Caco-2 (cell line): ENCODE measurements around the gene CCDC28A. TPM values are rescaled to one million over a fixed set of nuclear protein-coding genes. Genes with fewer than 3 reads are reported as not detected.
A peak's percentile ranks its signal among the peaks of the same experiment; 100 is the strongest.

Experiments
- BruUV-seq: library from RNA; stranded (reverse); fragments of 400-500 nt; replicated peaks from 2 replicates; lab custom pipeline; 2021; lab: Mats Ljungman, UMichigan
- CTCF ChIA-PET: fragments of 300-600 bp; sonication (Branson Sonifier 250); formaldehyde crosslinking; loops from one replicate; lab custom pipeline; 2022; ENCODE audit warnings: antibody characterized with exemption; lab: Charles Lee
- POLR2A ChIA-PET: fragments of 300-600 bp; sonication (Branson Sonifier 250); formaldehyde crosslinking; loops from one replicate; lab custom pipeline; 2022; ENCODE audit warnings: antibody characterized with exemption; lab: Charles Lee
- DNase-seq, 2 experiments: peaks; one replicate each; pipeline versions ENCODE4 v3.0.0 to v3.0.0-alpha.2; 2020 to 2022
- H3K27me3 ChIP-seq: replicated peaks from 2 replicates; pipeline ENCODE4 v1.6.0; 2011; ENCODE audit warnings: low read length; ENCODE audit not compliant: control insufficient read depth, insufficient read depth
- H3K36me3 ChIP-seq: 2 replicates; pipeline ENCODE4 v1.5.1; 2011; ENCODE audit warnings: low read length; ENCODE audit not compliant: control insufficient read depth, insufficient read depth
- H3K4me1 ChIP-seq: fragments of 250-450 bp; sonication (Bioruptor Pico); 2 replicates; pipeline ENCODE4 v1.5.1; 2020; ENCODE audit warnings: mild to moderate bottlenecking
- H3K4me3 ChIP-seq: 2 replicates; pipeline ENCODE4 v1.5.1; 2011; ENCODE audit warnings: low read depth, mild to moderate bottlenecking, control low read depth, low read length
- H3K9me3 ChIP-seq: fragments of 250-450 bp; sonication (Bioruptor Pico); 2 replicates; pipeline ENCODE4 v1.5.1; 2020; ENCODE audit warnings: mild to moderate bottlenecking, moderate library complexity
- H3K27ac Mint-ChIP-seq: one replicate; pipeline ENCODE4 v1.8.0; 2022; ENCODE audit warnings: mixed read lengths; ENCODE audit not compliant: unreplicated experiment
- H3K27me3 Mint-ChIP-seq: one replicate; pipeline ENCODE4 v1.8.0; 2022; ENCODE audit warnings: mixed read lengths; ENCODE audit not compliant: insufficient read depth, unreplicated experiment
- H3K36me3 Mint-ChIP-seq: one replicate; pipeline ENCODE4 v1.8.0; 2022; ENCODE audit warnings: mild to moderate bottlenecking, mixed read lengths; ENCODE audit not compliant: insufficient read depth, unreplicated experiment
- H3K4me1 Mint-ChIP-seq: one replicate; pipeline ENCODE4 v1.8.0; 2022; ENCODE audit warnings: low read depth, mixed read lengths; ENCODE audit not compliant: unreplicated experiment
- H3K4me3 Mint-ChIP-seq: one replicate; pipeline ENCODE4 v1.8.0; 2022; ENCODE audit warnings: mild to moderate bottlenecking, moderate library complexity, mixed read lengths; ENCODE audit not compliant: unreplicated experiment
- H3K9me3 Mint-ChIP-seq: one replicate; pipeline ENCODE4 v1.8.0; 2022; ENCODE audit warnings: mixed read lengths; ENCODE audit not compliant: unreplicated experiment
- intact Hi-C: fragments of 100-400 bp; cut with micrococcal nuclease; formaldehyde crosslinking; loops from one replicate; pipeline ENCODE4 v1.10.0; 2022; ENCODE audit not compliant: unreplicated experiment
- total RNA-seq: library from RNA; stranded (reverse); gene quantifications from 2 replicates; pipeline ENCODE4 v1.2.3, GENCODE V29; 2022
- TF ChIP-seq, protein P1 (sequence below), 2 experiments: fragments of 200-600 bp in 1 of 2; IDR thresholded peaks; 1 replicate in 1 of 2; 2 replicates in 1 of 2; pipeline versions ENCODE4 v1.5.1 to v1.8.0; 2011 to 2022; ENCODE audit warnings: antibody characterized with exemption in 1 of 2, control low read depth in 1 of 2, inconsistent platforms in 1 of 2, low read depth in 1 of 2, low read length in 1 of 2, mild to moderate bottlenecking in 1 of 2, moderate library complexity in 1 of 2; ENCODE audit not compliant: insufficient read depth in 1 of 2, severe bottlenecking in 1 of 2, unreplicated experiment in 1 of 2

Gene CCDC28A
- total RNA-seq, 1 experiment from 2014 or later, result 10.8 TPM

GRCh38 chr6:138774370-138774769 is 801 bp downstream of the CCDC28A start:
- Mint-ChIP-seq H3K27me3 (no peaks in the 10 kb centered on the region), H3K36me3 (peaks cover 7% of the 10 kb centered on the region), H3K9me3 (no peaks in the 10 kb centered on the region), H3K27ac (no peak overlapping the region), H3K4me3 (peak overlapping the region; percentile 86), H3K4me1 (no peaks in the 10 kb centered on the region)
- Histone ChIP-seq H3K9me3 (no peaks in the 10 kb centered on the region), H3K36me3 (no peaks in the 10 kb centered on the region), H3K27me3 (no peaks in the 10 kb centered on the region), H3K4me1 (no peaks in the 10 kb centered on the region; the same call in 1 of the 2 replicates), H3K4me3 (peak overlapping the region; percentile 63)
- no peak for DNase-seq
- ChIA-PET POLR2A (no interaction called here), CTCF (no interaction called here)
- intact Hi-C loops, result no loop called here
- no TSS peak for BruUV-seq
- TF ChIP-seq, protein P1, sequence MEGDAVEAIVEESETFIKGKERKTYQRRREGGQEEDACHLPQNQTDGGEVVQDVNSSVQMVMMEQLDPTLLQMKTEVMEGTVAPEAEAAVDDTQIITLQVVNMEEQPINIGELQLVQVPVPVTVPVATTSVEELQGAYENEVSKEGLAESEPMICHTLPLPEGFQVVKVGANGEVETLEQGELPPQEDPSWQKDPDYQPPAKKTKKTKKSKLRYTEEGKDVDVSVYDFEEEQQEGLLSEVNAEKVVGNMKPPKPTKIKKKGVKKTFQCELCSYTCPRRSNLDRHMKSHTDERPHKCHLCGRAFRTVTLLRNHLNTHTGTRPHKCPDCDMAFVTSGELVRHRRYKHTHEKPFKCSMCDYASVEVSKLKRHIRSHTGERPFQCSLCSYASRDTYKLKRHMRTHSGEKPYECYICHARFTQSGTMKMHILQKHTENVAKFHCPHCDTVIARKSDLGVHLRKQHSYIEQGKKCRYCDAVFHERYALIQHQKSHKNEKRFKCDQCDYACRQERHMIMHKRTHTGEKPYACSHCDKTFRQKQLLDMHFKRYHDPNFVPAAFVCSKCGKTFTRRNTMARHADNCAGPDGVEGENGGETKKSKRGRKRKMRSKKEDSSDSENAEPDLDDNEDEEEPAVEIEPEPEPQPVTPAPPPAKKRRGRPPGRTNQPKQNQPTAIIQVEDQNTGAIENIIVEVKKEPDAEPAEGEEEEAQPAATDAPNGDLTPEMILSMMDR (IDR thresholded peaks at IDR 0.05; ENCODE audit: insufficient read depth in 1 of 2, low read depth in 1 of 2, low read length in 1 of 2, severe bottlenecking in 1 of 2, unreplicated experiment in 1 of 2), result no peak

- Histone ChIP-seq H3K27me3 (no peaks in the 10 kb centered on the region), H3K36me3 (no peaks in the 10 kb centered on the region), H3K4me3 (no peak overlapping the region), H3K4me1 (no peaks in the 10 kb centered on the region; the same call in 1 of the 2 replicates), H3K9me3 (no peaks in the 10 kb centered on the region)
- H3K36me3 Mint-ChIP-seq, result peaks cover 7% of the 10 kb centered on the region
- no peak for DNase-seq
- intact Hi-C loops, result no loop called here
- H3K4me3 Mint-ChIP-seq, result no peak overlapping the region
- TF ChIP-seq, protein P1 (IDR thresholded peaks at IDR 0.05; ENCODE audit: insufficient read depth in 1 of 2, low read depth in 1 of 2, low read length in 1 of 2, severe bottlenecking in 1 of 2, unreplicated experiment in 1 of 2), result no peak
- no peaks in the 10 kb centered on the region for H3K27me3 Mint-ChIP-seq
- no TSS peak for BruUV-seq
- H3K27ac Mint-ChIP-seq, result no peak overlapping the region
- ChIA-PET POLR2A (no interaction called here), CTCF (no interaction called here)
- no peaks in the 10 kb centered on the region for H3K4me1 Mint-ChIP-seq
- H3K9me3 Mint-ChIP-seq, result no peaks in the 10 kb centered on the region
Measured at GRCh38 chr6:138776659-138777058, 3.1 kb downstream of the CCDC28A start.

GRCh38 chr6:138778331-138778730 is 4.8 kb downstream of the CCDC28A start:
- no peaks in the 10 kb centered on the region for H3K4me1 Mint-ChIP-seq
- no peak for DNase-seq
- no peaks in the 10 kb centered on the region for H3K9me3 Mint-ChIP-seq
- H3K4me3 ChIP-seq, result no peak overlapping the region
- H3K36me3 Mint-ChIP-seq, result peaks cover 5% of the 10 kb centered on the region
- H3K4me1 ChIP-seq, result no peaks in the 10 kb centered on the region; the same call in 1 of the 2 replicates
- no TSS peak for BruUV-seq
- TF ChIP-seq, protein P1 (IDR thresholded peaks at IDR 0.05; ENCODE audit: insufficient read depth in 1 of 2, low read depth in 1 of 2, low read length in 1 of 2, severe bottlenecking in 1 of 2, unreplicated experiment in 1 of 2), result no peak
- ChIA-PET CTCF (no interaction called here), POLR2A (no interaction called here)
- H3K9me3 ChIP-seq, result no peaks in the 10 kb centered on the region
- no peaks in the 10 kb centered on the region for H3K36me3 ChIP-seq
- intact Hi-C loops, result no loop called here
- H3K27ac Mint-ChIP-seq, result no peak overlapping the region
- no peaks in the 10 kb centered on the region for H3K27me3 ChIP-seq
- no peaks in the 10 kb centered on the region for H3K27me3 Mint-ChIP-seq
- no peak overlapping the region for H3K4me3 Mint-ChIP-seq
